Activated naive CD4-positive, alpha-beta T cell treated with anti-CD3 and anti-CD28 coated beads, Interleukin-2, amount 10 ng/mL, durations not matched to agents 5 hours and 36 hours (primary cell): ENCODE measurements around the gene RBM23. TPM values are rescaled to one million over a fixed set of nuclear protein-coding genes. Genes with fewer than 3 reads are reported as not detected.

ENCODE experiments used
- total RNA-seq, 2 experiments: library from RNA; stranded (reverse); gene quantifications; one replicate each; pipeline ENCODE4 v1.2.3, GENCODE V29; 2021

Gene RBM23
- 10 to 100 TPM; 76.4 to 76.6 TPM for total RNA-seq

GRCh38 chr14:22918804-22919600 lies at the start of gene RBM23:
RBM23 (minus strand) TSS chr14:22919149.

GRCh38 chr14:22929104-22929960 lies 10.4 kb upstream of the RBM23 start, which contains the start of gene PRMT5:
PRMT5 (minus strand) TSS chr14:22929376; CDS start chr14:22929361, 15 bp downstream.

GRCh38 chr14:22883173-22883976 lies 35.6 kb downstream of the RBM23 start, which contains the start of gene REM2:
REM2 (plus strand) TSS chr14:22883222; CDS start chr14:22883288, 66 bp downstream.

GRCh38 chr14:22871224-22872032 lies 47.5 kb downstream of the RBM23 start, which contains the start of gene LRP10:
LRP10 (plus strand) TSS chr14:22871740; CDS start chr14:22872304, 564 bp downstream.

Other genes starting within 250 kb of the RBM23 start
- 100 to 1,000 TPM; 140 to 144 TPM for gene OXA1L, start 152.5 kb downstream of the RBM23 start, total RNA-seq
- under 1 TPM; 0.43 to 0.70 TPM for gene SLC7A7, start 103.7 kb downstream of the RBM23 start, total RNA-seq
- gene MRPL52, start 89.3 kb downstream of the RBM23 start, total RNA-seq = 100 to 1,000 TPM in 1 of 2 experiments, 10 to 100 TPM in 1; 92.2 to 100 TPM
- gene MMP14, start 82.6 kb downstream of the RBM23 start, total RNA-seq = 1 to 10 TPM in 1 of 2 experiments, under 1 TPM in 1; 0.99 to 2.0 TPM
- 10 to 100 TPM; 69.7 to 72.4 TPM for gene LRP10, start 47.4 kb downstream of the RBM23 start, total RNA-seq
- 1 to 10 TPM; 1.1 to 1.2 TPM for gene REM2, start 35.9 kb downstream of the RBM23 start, total RNA-seq
- 10 to 100 TPM; 42.9 to 59.5 TPM for gene PRMT5, start 10.2 kb upstream of the RBM23 start, total RNA-seq
- gene HAUS4, start 37.9 kb upstream of the RBM23 start, total RNA-seq = 10 to 100 TPM; 62.7 to 67.4 TPM
- 1 to 10 TPM in 1 of 2 experiments, under 1 TPM in 1; 0.96 to 1.4 TPM for gene AJUBA, start 63.4 kb upstream of the RBM23 start, total RNA-seq
- 10 to 100 TPM in 1 of 2 experiments, 1 to 10 TPM in 1; 9.3 to 10.8 TPM for gene C14orf93, start 91.0 kb upstream of the RBM23 start, total RNA-seq
- gene PSMB5, start 115.8 kb upstream of the RBM23 start, total RNA-seq = 10 to 100 TPM; 45.6 to 46.8 TPM
- gene PSMB11, start 123.1 kb upstream of the RBM23 start, total RNA-seq = not detected
- gene CDH24, start 138.4 kb upstream of the RBM23 start, total RNA-seq = 1 to 10 TPM; 2.3 to 2.5 TPM
- 100 to 1,000 TPM; 189 to 193 TPM for gene ACIN1, start 176.0 kb upstream of the RBM23 start, total RNA-seq
- 10 to 100 TPM; 45.2 to 50.7 TPM for gene C14orf119, start 176.4 kb upstream of the RBM23 start, total RNA-seq
- not detected for gene CIROP, start 185.8 kb upstream of the RBM23 start, total RNA-seq
- gene CEBPE, start 200.1 kb upstream of the RBM23 start, total RNA-seq = 1 to 10 TPM in 1 of 2 experiments, under 1 TPM in 1; 0.96 to 1.0 TPM